Measurements from ENCODE around the gene CPO. TPM values are rescaled to one million over a fixed set of nuclear protein-coding genes. Genes with fewer than 3 reads are reported as not detected.
"Not testable (repeated sequence)": the region's sequence is repeated elsewhere in the genome, so short reads cannot be mapped to it uniquely, and the experiment has no call there.

Gene CPO
- total and polyA plus RNA-seq, 2 donors from 2014 or later, result 0.41 to 0.90 TPM

GRCh38 chr2:206937555-206937954 is 1.8 kb upstream of the CPO start:
- DNase-seq (no peak), FAIRE-seq (no peak)
- Histone ChIP-seq H3K9ac (ENCODE audit: low read length in 3 of 3) (no peak overlapping the region), H3K9me3 (ENCODE audit: control insufficient read depth in 2 of 3, insufficient read depth in 1 of 3, low read length in 3 of 3) (no peaks in the 10 kb centered on the region), H3K4me3 (ENCODE audit: low read length in 3 of 3) (no peak overlapping the region), H3K27ac (ENCODE audit: low read depth in 2 of 2, low read length in 2 of 2) (no peak overlapping the region), H3K36me3 (ENCODE audit: control insufficient read depth in 2 of 3, insufficient read depth in 3 of 3, low read length in 3 of 3) (no peaks in the 10 kb centered on the region), H3K4me1 (ENCODE audit: control insufficient read depth in 2 of 3, insufficient read depth in 2 of 3, low read depth in 1 of 3, low read length in 3 of 3) (no peaks in the 10 kb centered on the region), H3K27me3 (ENCODE audit: control insufficient read depth, insufficient read depth, low read length) (no peaks in the 10 kb centered on the region)
- no peak for TF ChIP-seq CTCF (IDR thresholded peaks at IDR 0.05; ENCODE audit: borderline replicate concordance, extremely low read depth, insufficient read depth)
- intact Hi-C loops (cut with DNase I), result no loop called here

GRCh38 chr2:206940546-206940945 is 1.2 kb downstream of the CPO start:
- H3K9ac ChIP-seq (ENCODE audit: low read length in 3 of 3), result no peak overlapping the region
- H3K4me1 ChIP-seq (ENCODE audit: control insufficient read depth in 2 of 3, insufficient read depth in 2 of 3, low read depth in 1 of 3, low read length in 3 of 3), result no peaks in the 10 kb centered on the region
- no peaks in the 10 kb centered on the region for H3K27me3 ChIP-seq (ENCODE audit: control insufficient read depth, insufficient read depth, low read length)
- intact Hi-C loops (cut with DNase I), result no loop called here
- H3K9me3 ChIP-seq (ENCODE audit: control insufficient read depth in 2 of 3, insufficient read depth in 1 of 3, low read length in 3 of 3), result no peaks in the 10 kb centered on the region
- TF ChIP-seq CTCF (IDR thresholded peaks at IDR 0.05; ENCODE audit: borderline replicate concordance, extremely low read depth, insufficient read depth), result no peak
- FAIRE-seq (no peak), DNase-seq (no peak)
- no peak overlapping the region for H3K27ac ChIP-seq (ENCODE audit: low read depth in 2 of 2, low read length in 2 of 2)
- H3K36me3 ChIP-seq (ENCODE audit: control insufficient read depth in 2 of 3, insufficient read depth in 3 of 3, low read length in 3 of 3), result no peaks in the 10 kb centered on the region
- H3K4me3 ChIP-seq (ENCODE audit: low read length in 3 of 3), result no peak overlapping the region

GRCh38 chr2:206942592-206943478 is 3.5 kb downstream of the CPO start:
- TF ChIP-seq CTCF (IDR thresholded peaks at IDR 0.05; ENCODE audit: borderline replicate concordance, extremely low read depth, insufficient read depth), result no peak
- H3K4me1 ChIP-seq (ENCODE audit: control insufficient read depth in 2 of 3, insufficient read depth in 2 of 3, low read depth in 1 of 3, low read length in 3 of 3), result no peaks in the 10 kb centered on the region
- no peaks in the 10 kb centered on the region for H3K36me3 ChIP-seq (ENCODE audit: control insufficient read depth in 2 of 3, insufficient read depth in 3 of 3, low read length in 3 of 3)
- H3K27ac ChIP-seq (ENCODE audit: low read depth in 2 of 2, low read length in 2 of 2), result no peak overlapping the region
- intact Hi-C loops (cut with DNase I), result no loop called here
- H3K4me3 ChIP-seq (ENCODE audit: low read length in 3 of 3), result no peak overlapping the region
- DNase-seq, result no peak
- H3K9ac ChIP-seq (ENCODE audit: low read length in 3 of 3), result no peak overlapping the region
- no peak for FAIRE-seq
- H3K27me3 ChIP-seq (ENCODE audit: control insufficient read depth, insufficient read depth, low read length), result no peaks in the 10 kb centered on the region
- H3K9me3 ChIP-seq (ENCODE audit: control insufficient read depth in 2 of 3, insufficient read depth in 1 of 3, low read length in 3 of 3), result peaks cover 0 to 4% (median 0%) of the 10 kb centered on the region in 3 donors

GRCh38 chr2:206953404-206953803 is 14.1 kb downstream of the CPO start:
- H3K9me3 ChIP-seq (ENCODE audit: control insufficient read depth in 2 of 3, insufficient read depth in 1 of 3, low read length in 3 of 3); H3K27ac ChIP-seq (ENCODE audit: low read depth in 2 of 2, low read length in 2 of 2); intact Hi-C loops (cut with DNase I); H3K27me3 ChIP-seq (ENCODE audit: control insufficient read depth, insufficient read depth, low read length); H3K9ac ChIP-seq (ENCODE audit: low read length in 3 of 3); DNase-seq; H3K36me3 ChIP-seq (ENCODE audit: control insufficient read depth in 2 of 3, insufficient read depth in 3 of 3, low read length in 3 of 3); FAIRE-seq; H3K4me3 ChIP-seq (ENCODE audit: low read length in 3 of 3); H3K4me1 ChIP-seq (ENCODE audit: control insufficient read depth in 2 of 3, insufficient read depth in 2 of 3, low read depth in 1 of 3, low read length in 3 of 3): not testable (repeated sequence)
